H1 (cell line): ENCODE data around the gene NLK. TPM values are rescaled to one million over a fixed set of nuclear protein-coding genes. Genes with fewer than 3 reads are reported as not detected.

Source experiments
- CHD2 ChIP-seq: IDR thresholded peaks from 2 replicates; pipeline ENCODE4 v1.6.1; 2012; ENCODE audit warnings: low read length, improper control_type of control experiment
- RNF2 ChIP-seq: fragments of 200-900, 300-1000 bp; sonication (generic); IDR thresholded peaks from 2 replicates; pipeline ENCODE4 v1.7.1; 2016; ENCODE audit warnings: borderline replicate concordance, low read depth, mild to moderate bottlenecking, antibody characterized with exemption, low read length; ENCODE audit not compliant: poor library complexity, severe bottlenecking; ENCODE audit errors: missing control alignments
- SIN3A ChIP-seq, 2 experiments: IDR thresholded peaks in 1 of 2; conservative IDR thresholded peaks in 1 of 2; 2 replicates each; pipeline ENCODE4 v1.6.1; 2011 to 2012; ENCODE audit warnings: low read length in 2 of 2, improper control_type of control experiment in 1 of 2, low read depth in 1 of 2, mild to moderate bottlenecking in 1 of 2
- polyA plus RNA-seq, 7 experiments: library from polyadenylated mRNA; depleted of rRNA in 3 of 7; stranded (reverse) in 5 of 7; unstranded in 2 of 7; fragments of >200 nt in 5 of 7; fragments of 200-250 nt in 2 of 7; gene quantifications; 1 replicate in 5 of 7; 2 replicates in 1 of 7; 4 replicates in 1 of 7; pipeline versions ENCODE4 v1.2.1 to v1.2.3, GENCODE V29; 2011 to 2013; ENCODE audit warnings: missing spikeins in 2 of 7, mixed read lengths in 2 of 7
- total RNA-seq: library from RNA; stranded (reverse); fragmentation: NEBNext Ultra II Directional; extraction: Animal tissue kit (Norgen Biotek cat#: 25700); gene quantifications from 2 replicates; pipeline ENCODE4 v1.2.1, GENCODE V29; 2021

Gene NLK
- total and polyA plus RNA-seq, 2 of the 8 experiments (the other 6 are each of a cell fraction or from before 2014, with no cell fraction given): 30.8 to 49.9 TPM

DNA sequence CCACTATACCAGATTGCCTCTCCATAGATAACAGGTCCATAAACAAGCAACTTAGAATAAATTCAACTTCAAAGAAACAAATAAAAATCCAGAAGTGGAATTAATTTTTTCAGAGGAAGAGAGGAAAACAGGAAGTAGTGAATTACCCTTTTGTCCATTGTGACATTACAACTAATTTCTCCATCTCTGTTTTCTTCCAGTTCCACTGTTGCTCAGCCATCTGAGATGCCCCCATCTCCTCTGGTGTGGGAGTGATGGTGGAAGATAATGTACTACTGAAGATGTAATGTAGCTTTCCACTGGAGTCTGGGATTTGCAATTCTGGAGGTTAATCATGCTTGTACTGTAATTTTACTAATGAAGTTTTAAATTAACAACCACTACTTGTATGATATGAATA is 151.9 kb downstream of the NLK start (continued):
- TF ChIP-seq SIN3A (conservative IDR thresholded peaks at IDR 0.05 in 1 of 2, IDR thresholded peaks at IDR 0.05 in 1 of 2; ENCODE audit: low read depth in 1 of 2, low read length in 2 of 2) (no peak), CHD2 (no peak), RNF2 (no peak)
